OCI-LY7 (cell line): ENCODE results near the gene RPH3AL.

Experiments used
- EZH2phosphoT487 ChIP-seq: fragments of 200-600 bp; sonication (generic); IDR thresholded peaks from 2 replicates; pipeline ENCODE4 v1.6.1; 2018; ENCODE audit warnings: low read depth, borderline replicate concordance, mild to moderate bottlenecking, mixed run types, antibody characterized with exemption, low read length, moderate library complexity, mixed read lengths
- TF ChIP-seq, protein P1 (sequence below): fragments of 200-600 bp; sonication (generic); conservative IDR thresholded peaks from 2 replicates; pipeline ENCODE4 v1.5.1; 2014; ENCODE audit warnings: mild to moderate bottlenecking, antibody characterized with exemption, low read length, moderate library complexity, mixed read lengths

DNA sequence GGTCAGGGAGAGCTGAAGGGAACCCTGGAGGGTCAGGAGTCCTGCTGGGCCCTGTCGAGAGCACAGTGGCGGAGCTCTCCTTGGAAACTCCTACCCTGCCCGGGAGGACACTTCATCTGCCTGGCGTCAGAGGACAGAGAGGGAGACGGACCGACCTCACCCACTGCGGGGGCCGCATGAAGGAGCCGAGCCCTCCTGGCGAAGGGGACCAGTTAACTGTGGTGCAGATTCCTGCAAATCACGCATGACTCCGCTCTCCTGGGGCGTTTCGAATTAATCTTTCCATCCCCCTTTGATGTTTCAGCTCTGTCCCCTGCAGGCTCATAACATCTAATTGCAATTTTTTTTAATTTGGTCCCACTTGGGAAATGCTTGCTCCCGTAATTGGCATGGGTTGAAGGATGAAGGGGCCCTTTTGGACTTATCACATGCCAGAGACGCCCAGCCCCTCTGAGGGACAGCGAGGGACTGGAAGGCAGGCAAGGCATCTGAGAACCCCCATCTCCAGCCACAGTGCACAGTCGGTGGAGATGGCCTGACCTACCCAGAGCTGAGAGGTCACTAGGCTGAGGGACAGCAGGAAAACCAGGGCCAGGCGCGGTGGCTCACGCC, 26.5 kb downstream of the RPH3AL start:
- TF ChIP-seq, protein P1, sequence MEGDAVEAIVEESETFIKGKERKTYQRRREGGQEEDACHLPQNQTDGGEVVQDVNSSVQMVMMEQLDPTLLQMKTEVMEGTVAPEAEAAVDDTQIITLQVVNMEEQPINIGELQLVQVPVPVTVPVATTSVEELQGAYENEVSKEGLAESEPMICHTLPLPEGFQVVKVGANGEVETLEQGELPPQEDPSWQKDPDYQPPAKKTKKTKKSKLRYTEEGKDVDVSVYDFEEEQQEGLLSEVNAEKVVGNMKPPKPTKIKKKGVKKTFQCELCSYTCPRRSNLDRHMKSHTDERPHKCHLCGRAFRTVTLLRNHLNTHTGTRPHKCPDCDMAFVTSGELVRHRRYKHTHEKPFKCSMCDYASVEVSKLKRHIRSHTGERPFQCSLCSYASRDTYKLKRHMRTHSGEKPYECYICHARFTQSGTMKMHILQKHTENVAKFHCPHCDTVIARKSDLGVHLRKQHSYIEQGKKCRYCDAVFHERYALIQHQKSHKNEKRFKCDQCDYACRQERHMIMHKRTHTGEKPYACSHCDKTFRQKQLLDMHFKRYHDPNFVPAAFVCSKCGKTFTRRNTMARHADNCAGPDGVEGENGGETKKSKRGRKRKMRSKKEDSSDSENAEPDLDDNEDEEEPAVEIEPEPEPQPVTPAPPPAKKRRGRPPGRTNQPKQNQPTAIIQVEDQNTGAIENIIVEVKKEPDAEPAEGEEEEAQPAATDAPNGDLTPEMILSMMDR = no peak
- no peak for TF ChIP-seq EZH2phosphoT487
